Kidney glomerular epithelial cell (primary cell): ENCODE data around the gene MACROD2.
A peak's percentile ranks its signal among the peaks of the same experiment; 100 is the strongest.

Source experiments
- DNase-seq: peaks from one replicate; lab custom pipeline; 2025; lab: John Stamatoyannopoulos, UW

Gene MACROD2

GRCh38 chr20:15447549-15447948, 1452.2 kb downstream of the MACROD2 start:
- no peak for DNase-seq

DNA sequence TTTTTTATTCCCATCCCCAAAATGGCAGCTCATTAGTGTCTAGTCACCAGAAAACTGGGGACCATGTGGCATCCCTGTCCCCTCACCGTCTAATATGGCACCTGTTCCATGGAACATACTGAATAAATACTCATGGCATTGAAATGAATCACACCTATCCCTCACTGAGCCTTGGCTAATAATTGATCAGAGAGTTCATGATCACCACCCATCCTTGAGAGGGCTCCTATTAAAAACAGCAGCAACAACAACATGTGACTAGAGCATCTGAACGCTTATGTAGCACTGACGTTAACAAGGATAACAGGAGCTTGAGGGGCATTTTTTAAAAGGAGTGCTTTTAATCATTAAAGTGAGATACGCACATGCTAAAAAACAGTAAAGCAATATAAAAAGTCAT, 1453.7 kb downstream of the MACROD2 start:
- DNase-seq: no peak

DNA sequence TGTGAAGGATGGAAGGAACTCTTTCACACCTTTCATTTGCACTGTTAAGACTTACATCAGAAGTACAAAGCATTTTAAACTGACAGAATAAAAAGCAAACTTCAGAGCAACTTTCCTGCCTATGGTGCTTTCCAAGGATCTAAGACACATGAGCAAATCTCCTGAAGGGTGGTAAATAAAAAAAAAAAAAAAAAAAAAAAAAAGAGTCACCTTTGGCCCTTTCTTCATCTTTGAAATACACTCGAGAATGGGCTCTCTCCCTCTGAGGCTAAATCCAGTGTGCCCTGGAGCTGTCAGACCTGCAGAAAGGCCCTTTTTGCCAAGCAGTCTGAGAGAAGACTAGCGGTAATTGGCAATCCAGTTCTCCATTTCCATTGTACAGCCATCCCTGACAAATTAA, 1455.9 kb downstream of the MACROD2 start:
- no peak for DNase-seq

DNA sequence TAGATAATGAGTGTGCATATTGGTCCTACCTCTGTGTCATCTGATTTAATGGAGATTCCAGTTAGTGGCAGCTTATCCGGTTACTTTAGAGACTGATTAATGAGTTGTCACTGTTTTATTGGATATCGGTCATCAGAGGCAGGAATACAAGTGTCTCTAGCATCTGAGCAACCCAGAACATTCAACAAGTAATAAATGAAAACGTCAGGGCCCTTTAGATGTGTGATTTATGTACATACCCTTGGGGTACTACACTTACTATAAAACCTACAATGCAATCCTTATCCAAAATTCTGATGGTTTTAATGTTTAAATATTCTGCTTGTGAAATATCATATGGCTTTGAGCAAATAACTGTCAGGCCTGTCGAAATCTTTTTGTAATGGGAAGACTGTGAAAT, 1460.0 kb downstream of the MACROD2 start:
- no peak for DNase-seq

DNA sequence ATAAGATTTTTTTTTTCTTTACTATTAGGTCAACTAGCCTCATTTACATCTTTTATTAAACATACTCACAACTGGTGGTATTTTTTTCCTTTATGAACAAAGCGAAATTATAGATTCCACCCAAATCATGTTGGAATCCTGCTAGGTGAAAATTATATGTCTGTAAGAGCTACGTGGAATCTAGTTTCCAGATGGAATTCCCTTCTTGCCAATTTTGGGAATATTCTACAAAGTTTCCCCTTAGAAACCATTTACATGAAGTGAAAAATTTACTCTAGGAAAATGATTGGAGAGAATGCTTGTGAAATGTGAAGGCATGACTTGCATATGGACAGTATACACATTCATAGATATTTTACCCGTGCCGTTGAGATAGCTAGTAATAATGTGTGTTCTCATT, 1466.6 kb downstream of the MACROD2 start:
- DNase-seq: no peak

- no peak for DNase-seq
Measured at GRCh38 chr20:15475483-15475882, 1480.2 kb downstream of the MACROD2 start.

GRCh38 chr20:15476186-15476585, 1480.9 kb downstream of the MACROD2 start:
- no peak for DNase-seq

DNA sequence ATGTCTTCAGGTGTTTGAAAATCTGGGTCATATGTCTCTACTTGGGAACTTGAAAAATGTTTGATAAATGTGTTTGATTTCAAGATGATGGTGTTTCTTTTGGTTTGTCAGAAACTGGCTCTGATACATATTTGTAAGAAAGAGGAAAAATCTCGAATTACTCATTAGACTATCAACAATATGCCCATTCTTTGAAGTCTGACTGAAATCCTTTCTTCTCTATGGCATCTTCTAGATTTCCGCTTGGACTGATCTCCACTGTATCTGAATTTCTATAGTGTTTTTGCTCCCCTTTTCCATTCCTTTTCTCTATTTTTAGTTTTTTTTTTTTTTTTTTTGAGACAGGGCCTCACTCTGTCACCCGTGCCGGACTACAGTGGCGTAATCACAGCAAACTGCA, 1481.5 kb downstream of the MACROD2 start:
- no peak for DNase-seq

- no peak for DNase-seq
Measured at GRCh38 chr20:15482525-15482924, 1487.2 kb downstream of the MACROD2 start.

DNA sequence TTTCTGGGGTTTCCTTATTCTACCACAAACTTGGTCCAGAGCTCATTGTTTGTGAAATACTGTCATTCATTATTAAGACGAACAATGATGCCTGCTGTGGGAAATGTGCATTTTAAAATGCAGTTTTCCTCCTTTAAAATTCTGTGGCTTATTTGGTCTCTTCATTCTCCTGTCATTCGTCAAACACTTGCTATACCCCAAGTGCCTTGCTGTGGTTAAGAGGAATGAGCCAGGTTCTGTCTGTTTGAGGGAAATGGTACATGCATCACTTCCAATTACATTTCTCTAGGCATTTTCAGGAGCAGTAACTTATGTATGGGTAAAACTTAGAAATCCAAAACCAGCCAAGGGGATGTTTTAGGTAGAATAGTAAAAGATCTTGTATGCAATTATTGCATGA, 1490.2 kb downstream of the MACROD2 start:
- no peak for DNase-seq

DNA sequence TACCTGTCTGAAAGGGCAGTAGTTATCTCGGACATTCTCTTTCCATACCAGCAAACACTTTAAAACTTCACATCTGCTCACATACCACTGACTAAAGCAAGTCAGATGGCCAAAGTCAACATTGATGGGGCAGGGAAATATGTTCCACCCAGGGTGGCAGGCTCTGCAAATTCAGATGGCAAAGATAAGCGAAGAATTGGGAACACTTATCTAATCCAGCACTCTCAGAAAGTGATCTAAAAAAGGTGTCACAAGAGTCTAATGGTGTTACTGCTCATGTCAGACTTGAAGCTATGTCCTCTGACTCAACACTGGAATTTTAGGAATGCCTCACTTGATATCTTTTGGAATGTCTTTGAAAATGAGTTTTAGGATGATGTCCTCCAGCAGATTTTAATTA, 1491.7 kb downstream of the MACROD2 start:
- no peak for DNase-seq

- no peak for DNase-seq
Measured at GRCh38 chr20:15487682-15488081, 1492.4 kb downstream of the MACROD2 start.

GRCh38 chr20:15491575-15491974, 1496.3 kb downstream of the MACROD2 start:
- no peak for DNase-seq

DNA sequence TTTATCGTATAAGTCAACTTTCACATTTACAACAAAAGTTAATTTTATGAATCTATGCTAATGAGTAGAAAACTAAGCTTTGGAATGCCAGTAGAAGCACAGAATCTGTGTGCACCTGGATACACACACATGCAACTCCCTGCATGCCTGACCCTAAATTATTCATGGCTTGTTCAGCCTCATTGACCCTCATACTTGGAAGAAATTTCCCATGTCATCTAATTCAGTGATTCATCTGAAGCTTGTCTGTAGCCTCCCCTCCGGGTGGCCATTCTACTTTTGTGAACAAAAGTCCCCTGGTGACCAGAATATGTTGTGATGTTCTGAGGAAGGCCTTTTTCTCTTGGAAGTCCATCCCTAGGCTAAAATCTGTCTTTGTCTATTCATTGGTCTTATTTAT, 1499.5 kb downstream of the MACROD2 start:
- DNase-seq: peak; percentile 65

- DNase-seq: no peak
Measured at GRCh38 chr20:15496501-15497039, 1501.3 kb downstream of the MACROD2 start.

DNA sequence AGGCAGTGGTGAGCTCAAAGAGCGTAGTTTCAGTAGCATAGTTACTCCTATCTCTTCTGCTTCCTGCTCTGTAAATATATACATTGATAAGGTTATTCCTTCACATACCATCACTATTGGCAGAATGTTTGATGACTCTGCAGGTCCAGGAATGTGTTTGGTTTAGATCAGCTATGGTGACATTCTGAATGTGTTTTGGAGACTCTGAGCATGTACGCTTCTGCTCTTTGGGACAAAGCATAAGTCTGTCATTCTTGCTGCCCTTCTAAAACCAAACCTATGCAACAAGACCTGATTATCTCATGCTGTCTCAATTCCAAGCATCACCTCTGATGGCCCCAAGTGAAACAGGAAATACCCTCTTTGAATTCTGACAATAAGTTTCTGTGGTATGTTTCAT, 1503.6 kb downstream of the MACROD2 start:
- DNase-seq: no peak

DNA sequence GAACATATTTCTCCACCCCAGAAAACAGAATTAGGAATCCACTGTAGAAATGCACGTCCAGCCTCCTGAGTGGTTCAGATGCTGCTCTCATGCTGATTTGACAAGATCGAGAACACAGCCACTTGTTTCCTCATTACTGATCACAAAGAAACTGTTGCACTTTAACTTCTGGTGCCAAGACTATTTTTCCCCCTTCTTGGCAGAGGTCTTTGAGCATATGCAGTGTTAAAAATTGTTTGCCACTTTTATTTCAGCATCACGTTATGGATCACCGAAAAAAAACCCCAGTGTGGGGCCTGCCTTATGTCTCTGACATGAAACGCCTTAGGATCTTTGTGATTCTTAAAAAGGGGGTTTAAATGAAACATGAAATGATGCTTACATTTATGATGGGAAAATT, 1511.0 kb downstream of the MACROD2 start:
- no peak for DNase-seq

GRCh38 chr20:15507151-15507550, 1511.8 kb downstream of the MACROD2 start:
- DNase-seq: no peak

DNA sequence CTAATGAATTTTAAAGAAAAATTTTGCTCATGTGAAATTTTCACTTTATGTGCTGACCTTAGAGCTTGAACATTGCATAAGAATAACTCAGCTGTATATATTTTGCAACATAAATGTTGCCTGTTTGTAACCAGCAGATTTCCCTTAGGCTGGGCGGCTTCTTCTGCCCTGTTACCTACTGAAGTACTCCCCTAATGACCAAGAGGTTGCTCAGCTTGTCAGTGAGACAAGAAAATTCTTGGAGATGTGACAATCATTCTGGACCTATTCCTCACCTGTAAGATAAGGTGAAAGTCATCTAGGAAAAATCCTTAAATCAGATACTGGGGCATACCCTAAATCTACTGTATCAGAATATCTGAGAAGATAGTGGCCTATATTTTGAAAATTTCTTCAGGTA, 1516.2 kb downstream of the MACROD2 start:
- no peak for DNase-seq

- DNase-seq: no peak
Measured at GRCh38 chr20:15512916-15513315, 1517.6 kb downstream of the MACROD2 start.

- DNase-seq: no peak
Measured at GRCh38 chr20:15515691-15516090, 1520.4 kb downstream of the MACROD2 start.

DNA sequence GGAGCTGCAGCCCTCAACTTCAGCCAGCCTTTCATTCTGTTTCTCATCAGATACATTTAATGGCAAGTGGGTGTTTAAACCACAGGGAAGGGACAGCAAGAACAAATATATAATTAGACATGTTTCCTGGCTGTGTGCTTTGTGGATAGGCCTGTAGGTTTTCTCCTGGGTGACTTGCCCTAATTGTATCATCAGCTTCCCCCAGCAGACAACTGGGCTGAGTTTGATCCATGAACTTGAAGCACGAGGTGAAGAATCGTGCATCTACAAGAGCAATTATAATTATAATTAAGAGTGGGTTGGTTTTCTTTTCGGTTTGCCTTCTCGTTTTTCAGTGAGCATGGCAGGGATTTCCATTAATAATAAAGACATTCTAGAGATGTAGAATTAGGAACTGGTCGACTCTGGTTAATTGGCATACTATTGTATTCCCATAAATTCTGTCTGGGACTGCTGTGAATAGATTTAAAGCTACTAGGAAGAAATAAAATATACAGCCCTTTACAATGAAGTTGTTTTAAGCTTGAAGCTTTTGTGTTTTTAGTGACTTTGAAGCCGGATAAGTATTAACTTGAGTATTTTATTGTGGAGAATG, 1525.7 kb downstream of the MACROD2 start:
- DNase-seq: no peak

DNA sequence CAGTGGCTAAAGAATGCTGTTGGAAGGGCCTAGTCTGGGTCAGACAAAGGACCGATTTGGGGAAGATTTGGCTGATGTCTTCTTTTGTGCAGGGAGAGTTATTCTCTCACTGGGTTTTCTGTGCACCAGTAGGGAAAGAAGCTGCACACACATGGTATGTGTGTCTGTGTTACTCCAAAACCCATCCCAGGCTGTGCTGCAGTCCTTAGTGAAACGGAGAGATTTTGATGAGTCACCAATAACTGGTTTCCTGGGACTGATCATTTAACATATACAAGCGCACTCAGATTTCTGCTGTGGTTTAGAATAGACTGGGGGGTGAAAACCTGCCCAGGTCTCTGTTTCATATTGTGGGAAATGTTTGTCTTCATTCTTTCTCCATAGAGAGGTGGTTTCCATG, 1528.1 kb downstream of the MACROD2 start:
- no peak for DNase-seq

DNA sequence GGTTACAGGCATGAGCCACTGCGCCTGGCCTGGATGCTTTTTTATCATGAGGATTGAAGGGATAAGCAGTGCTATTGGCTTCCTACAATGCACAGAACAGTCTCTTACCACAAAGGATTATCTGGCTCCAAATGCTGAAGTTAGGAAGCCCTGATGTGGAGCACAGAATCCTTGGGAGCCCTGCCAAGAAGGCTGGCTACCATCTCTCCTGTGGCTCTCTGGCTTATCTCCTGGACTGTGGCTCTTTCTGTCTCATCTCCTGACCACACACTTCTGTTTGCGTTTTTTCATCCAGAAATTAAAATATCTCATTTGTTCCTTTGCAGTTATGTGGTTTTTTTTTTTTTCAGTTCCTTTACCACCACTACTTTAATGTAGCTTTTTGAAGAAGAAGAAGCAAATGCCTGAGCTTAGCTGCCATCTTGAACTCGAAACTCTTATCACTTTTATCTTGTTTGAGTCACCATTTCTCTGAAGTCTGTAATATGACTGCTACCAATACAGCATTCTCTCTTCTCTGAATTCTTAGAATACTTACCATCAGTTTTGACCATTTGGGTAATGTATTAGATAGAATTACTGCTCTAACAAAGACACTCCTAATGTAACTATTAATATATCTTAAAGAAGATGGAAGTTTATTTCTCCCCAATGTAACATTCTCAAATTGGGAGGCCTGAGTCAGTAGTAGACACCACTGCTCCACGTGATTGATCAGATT, 1533.2 kb downstream of the MACROD2 start:
- no peak for DNase-seq
